Hepatocyte (in vitro differentiated cells): ENCODE data around the gene RPGRIP1.

Source experiments
- EZH2phosphoT487 ChIP-seq: fragments of 200-600 bp; sonication (generic); IDR thresholded peaks from one replicate; pipeline ENCODE4 v1.6.1; 2018; ENCODE audit warnings: antibody characterized with exemption, mild to moderate bottlenecking, low read depth, moderate library complexity; ENCODE audit not compliant: unreplicated experiment, severe bottlenecking
- TF ChIP-seq, protein P1 (sequence below): fragments of 200-600 bp; sonication (generic); IDR thresholded peaks from 2 replicates; pipeline ENCODE4 v1.5.1; 2016; ENCODE audit warnings: antibody characterized with exemption, mild to moderate bottlenecking; ENCODE audit not compliant: poor library complexity

DNA sequence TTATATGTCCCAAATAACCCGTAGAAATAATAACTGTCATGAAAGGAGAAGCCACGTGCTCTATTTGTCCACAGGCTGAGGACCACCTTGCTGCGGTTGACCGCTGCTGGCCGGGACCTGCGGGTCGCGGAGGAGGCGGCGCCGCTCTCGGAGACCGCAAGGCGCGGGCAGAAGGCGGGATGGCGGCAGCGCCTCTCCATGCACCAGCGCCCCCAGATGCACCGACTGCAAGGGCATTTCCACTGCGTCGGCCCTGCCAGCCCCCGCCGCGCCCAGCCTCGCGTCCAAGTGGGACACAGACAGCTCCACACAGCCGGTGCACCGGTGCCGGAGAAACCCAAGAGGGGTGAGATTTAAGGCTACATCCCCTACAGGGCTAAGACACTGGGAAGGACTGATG is 21.0 kb downstream of the RPGRIP1 start:
- TF ChIP-seq, protein P1, sequence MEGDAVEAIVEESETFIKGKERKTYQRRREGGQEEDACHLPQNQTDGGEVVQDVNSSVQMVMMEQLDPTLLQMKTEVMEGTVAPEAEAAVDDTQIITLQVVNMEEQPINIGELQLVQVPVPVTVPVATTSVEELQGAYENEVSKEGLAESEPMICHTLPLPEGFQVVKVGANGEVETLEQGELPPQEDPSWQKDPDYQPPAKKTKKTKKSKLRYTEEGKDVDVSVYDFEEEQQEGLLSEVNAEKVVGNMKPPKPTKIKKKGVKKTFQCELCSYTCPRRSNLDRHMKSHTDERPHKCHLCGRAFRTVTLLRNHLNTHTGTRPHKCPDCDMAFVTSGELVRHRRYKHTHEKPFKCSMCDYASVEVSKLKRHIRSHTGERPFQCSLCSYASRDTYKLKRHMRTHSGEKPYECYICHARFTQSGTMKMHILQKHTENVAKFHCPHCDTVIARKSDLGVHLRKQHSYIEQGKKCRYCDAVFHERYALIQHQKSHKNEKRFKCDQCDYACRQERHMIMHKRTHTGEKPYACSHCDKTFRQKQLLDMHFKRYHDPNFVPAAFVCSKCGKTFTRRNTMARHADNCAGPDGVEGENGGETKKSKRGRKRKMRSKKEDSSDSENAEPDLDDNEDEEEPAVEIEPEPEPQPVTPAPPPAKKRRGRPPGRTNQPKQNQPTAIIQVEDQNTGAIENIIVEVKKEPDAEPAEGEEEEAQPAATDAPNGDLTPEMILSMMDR, result no peak
- TF ChIP-seq EZH2phosphoT487, result no peak
